Measurements from ENCODE around the gene NAALADL2.

NAALADL2 gene

GRCh38 chr3:175107231-175107630 lies 248.1 kb downstream of the NAALADL2 start:
- Histone ChIP-seq H3K9me3 (ENCODE audit: insufficient read depth, low read length, severe bottlenecking) (no peaks in the 10 kb centered on the region), H3K36me3 (ENCODE audit: insufficient read depth, low read length) (no peaks in the 10 kb centered on the region), H3K4me3 (ENCODE audit: low read depth in 1 of 2, low read length in 2 of 2) (no peak overlapping the region), H3K27ac (ENCODE audit: low read length) (no peak overlapping the region), H3K79me2 (ENCODE audit: insufficient read depth, low read length) (no peaks in the 10 kb centered on the region), H2AFZ (ENCODE audit: low read depth, low read length) (no peak overlapping the region), H3K27me3 (ENCODE audit: insufficient read depth, low read length, poor library complexity) (no peaks in the 10 kb centered on the region), H3K4me2 (ENCODE audit: insufficient read depth, low read length) (no peak overlapping the region), H3K4me1 (ENCODE audit: insufficient read depth, low read length) (no peaks in the 10 kb centered on the region), H4K20me1 (ENCODE audit: insufficient read depth, low read length) (no peaks in the 10 kb centered on the region), H3K9ac (ENCODE audit: low read depth, low read length) (no peak overlapping the region)
- DNase-seq (no peak), ATAC-seq (ENCODE audit: insufficient read depth, low read depth) (no peak)
- no peak for TF ChIP-seq CTCF (IDR thresholded peaks at IDR 0.05; ENCODE audit: borderline replicate concordance, extremely low read depth, low read length, poor library complexity, severe bottlenecking)
- TF ChIP-seq EZH2 (IDR thresholded peaks at IDR 0.05; ENCODE audit: borderline replicate concordance, low read depth, low read length, severe bottlenecking): no peak

GRCh38 chr3:175107995-175108394 lies 248.9 kb downstream of the NAALADL2 start:
- Histone ChIP-seq H3K9ac (ENCODE audit: low read depth, low read length) (no peak overlapping the region), H3K27ac (ENCODE audit: low read length) (no peak overlapping the region), H3K4me1 (ENCODE audit: insufficient read depth, low read length) (no peaks in the 10 kb centered on the region), H3K9me3 (ENCODE audit: insufficient read depth, low read length, severe bottlenecking) (no peaks in the 10 kb centered on the region), H3K36me3 (ENCODE audit: insufficient read depth, low read length) (no peaks in the 10 kb centered on the region), H3K4me3 (ENCODE audit: low read depth in 1 of 2, low read length in 2 of 2) (no peak overlapping the region), H2AFZ (ENCODE audit: low read depth, low read length) (no peak overlapping the region), H4K20me1 (ENCODE audit: insufficient read depth, low read length) (no peaks in the 10 kb centered on the region), H3K79me2 (ENCODE audit: insufficient read depth, low read length) (no peaks in the 10 kb centered on the region), H3K27me3 (ENCODE audit: insufficient read depth, low read length, poor library complexity) (no peaks in the 10 kb centered on the region), H3K4me2 (ENCODE audit: insufficient read depth, low read length) (no peak overlapping the region)
- ATAC-seq (ENCODE audit: insufficient read depth, low read depth) (no peak), DNase-seq (no peak)
- TF ChIP-seq EZH2 (IDR thresholded peaks at IDR 0.05; ENCODE audit: borderline replicate concordance, low read depth, low read length, severe bottlenecking) (no peak), CTCF (IDR thresholded peaks at IDR 0.05; ENCODE audit: borderline replicate concordance, extremely low read depth, low read length, poor library complexity, severe bottlenecking) (no peak)

GRCh38 chr3:175108613-175109151 lies 249.5 kb downstream of the NAALADL2 start:
- Histone ChIP-seq H3K9me3 (ENCODE audit: insufficient read depth, low read length, severe bottlenecking) (no peaks in the 10 kb centered on the region), H3K4me1 (ENCODE audit: insufficient read depth, low read length) (no peaks in the 10 kb centered on the region), H3K27me3 (ENCODE audit: insufficient read depth, low read length, poor library complexity) (no peaks in the 10 kb centered on the region), H3K9ac (ENCODE audit: low read depth, low read length) (no peak overlapping the region), H3K4me2 (ENCODE audit: insufficient read depth, low read length) (no peak overlapping the region), H3K36me3 (ENCODE audit: insufficient read depth, low read length) (no peaks in the 10 kb centered on the region), H3K27ac (ENCODE audit: low read length) (no peak overlapping the region), H2AFZ (ENCODE audit: low read depth, low read length) (no peak overlapping the region), H4K20me1 (ENCODE audit: insufficient read depth, low read length) (no peaks in the 10 kb centered on the region), H3K4me3 (ENCODE audit: low read depth in 1 of 2, low read length in 2 of 2) (no peak overlapping the region), H3K79me2 (ENCODE audit: insufficient read depth, low read length) (no peaks in the 10 kb centered on the region)
- ATAC-seq (ENCODE audit: insufficient read depth, low read depth): no peak
- DNase-seq: no peak
- TF ChIP-seq CTCF (IDR thresholded peaks at IDR 0.05; ENCODE audit: borderline replicate concordance, extremely low read depth, low read length, poor library complexity, severe bottlenecking): no peak
- no peak for TF ChIP-seq EZH2 (IDR thresholded peaks at IDR 0.05; ENCODE audit: borderline replicate concordance, low read depth, low read length, severe bottlenecking)

- Histone ChIP-seq H3K4me2 (ENCODE audit: insufficient read depth, low read length) (no peak overlapping the region), H3K9ac (ENCODE audit: low read depth, low read length) (no peak overlapping the region), H3K4me3 (ENCODE audit: low read depth in 1 of 2, low read length in 2 of 2) (no peak overlapping the region), H3K27ac (ENCODE audit: low read length) (no peak overlapping the region), H4K20me1 (ENCODE audit: insufficient read depth, low read length) (no peaks in the 10 kb centered on the region), H3K9me3 (ENCODE audit: insufficient read depth, low read length, severe bottlenecking) (no peaks in the 10 kb centered on the region), H3K79me2 (ENCODE audit: insufficient read depth, low read length) (no peaks in the 10 kb centered on the region), H3K27me3 (ENCODE audit: insufficient read depth, low read length, poor library complexity) (no peaks in the 10 kb centered on the region), H2AFZ (ENCODE audit: low read depth, low read length) (no peak overlapping the region), H3K4me1 (ENCODE audit: insufficient read depth, low read length) (no peaks in the 10 kb centered on the region), H3K36me3 (ENCODE audit: insufficient read depth, low read length) (no peaks in the 10 kb centered on the region)
- DNase-seq: no peak
- ATAC-seq (ENCODE audit: insufficient read depth, low read depth): no peak
- TF ChIP-seq EZH2 (IDR thresholded peaks at IDR 0.05; ENCODE audit: borderline replicate concordance, low read depth, low read length, severe bottlenecking) (no peak), CTCF (IDR thresholded peaks at IDR 0.05; ENCODE audit: borderline replicate concordance, extremely low read depth, low read length, poor library complexity, severe bottlenecking) (no peak)
Measured at GRCh38 chr3:175111036-175111435, 251.9 kb downstream of the NAALADL2 start.

All from DND-41 (cell line).